GM21360 (cell line): ENCODE data around the gene GRIK4.
"Not testable (repeated sequence)": the region's sequence is repeated elsewhere in the genome, so short reads cannot be mapped to it uniquely, and the experiment has no call there.

Experiments
- ATAC-seq: cut with Tn5 transposase; IDR thresholded peaks from one replicate; pipeline ENCODE4 v1.9.1; 2021; ENCODE audit warnings: mild to moderate bottlenecking, moderate library complexity; ENCODE audit not compliant: unreplicated experiment

GRIK4 gene

DNA sequence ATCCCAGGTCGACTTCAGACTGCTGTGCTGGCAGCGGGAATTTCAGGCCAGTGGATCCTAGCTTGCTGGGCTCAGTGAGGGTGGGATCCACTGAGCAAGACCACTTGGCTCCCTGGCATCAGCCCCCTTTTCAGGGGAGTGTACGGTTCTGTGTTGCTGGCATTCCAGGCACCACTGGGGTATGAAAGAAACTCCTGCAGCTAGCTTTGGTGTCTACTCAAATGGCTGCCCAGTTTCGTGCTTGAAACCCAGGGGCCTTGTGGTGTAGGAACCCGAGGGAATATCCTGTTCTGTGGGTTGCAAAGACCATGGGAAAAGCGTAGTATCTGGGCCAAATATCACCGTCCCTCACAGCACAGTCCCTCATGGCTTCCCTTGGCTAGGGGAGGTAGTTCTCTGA lies 254.8 kb downstream of the GRIK4 start:
- no peak for ATAC-seq

DNA sequence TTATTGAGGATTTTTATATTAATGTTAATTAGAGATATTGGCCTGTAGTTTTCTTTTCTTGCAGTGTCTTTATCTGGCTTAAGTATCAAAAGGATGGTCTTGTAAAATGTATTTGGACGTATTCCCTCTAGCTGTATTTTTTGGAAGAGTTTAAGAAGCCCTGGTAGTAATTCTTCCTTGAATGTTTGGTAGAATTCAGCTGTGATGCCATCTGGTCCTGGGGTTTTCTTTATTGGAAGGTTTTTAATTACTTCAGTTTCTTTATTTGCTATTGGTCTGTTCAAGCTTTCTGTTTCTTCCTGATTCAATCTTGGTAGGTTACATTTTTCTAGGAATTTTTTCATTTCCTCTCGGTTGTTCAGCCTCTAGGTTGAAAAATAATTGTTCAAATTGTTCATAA lies 257.4 kb downstream of the GRIK4 start:
- ATAC-seq = no peak

DNA sequence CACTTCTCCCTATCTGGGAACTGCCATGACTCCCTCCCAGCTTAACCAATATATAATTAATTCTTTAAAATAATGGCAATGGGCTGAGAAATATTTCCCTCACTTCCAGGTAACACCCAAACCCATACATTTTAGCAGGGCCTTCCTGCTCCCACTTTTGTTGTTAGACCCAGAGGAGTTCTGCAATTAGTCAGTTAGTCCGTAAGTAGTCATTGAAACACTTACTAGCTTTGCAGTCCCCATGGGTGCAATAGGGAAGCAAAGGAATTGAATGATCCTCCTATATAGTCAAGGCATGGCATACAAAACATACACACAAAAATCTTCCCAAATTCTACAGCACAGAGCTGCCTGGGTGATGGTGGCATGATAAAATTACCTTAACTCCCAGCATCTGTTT lies 258.4 kb downstream of the GRIK4 start:
- no peak for ATAC-seq

DNA sequence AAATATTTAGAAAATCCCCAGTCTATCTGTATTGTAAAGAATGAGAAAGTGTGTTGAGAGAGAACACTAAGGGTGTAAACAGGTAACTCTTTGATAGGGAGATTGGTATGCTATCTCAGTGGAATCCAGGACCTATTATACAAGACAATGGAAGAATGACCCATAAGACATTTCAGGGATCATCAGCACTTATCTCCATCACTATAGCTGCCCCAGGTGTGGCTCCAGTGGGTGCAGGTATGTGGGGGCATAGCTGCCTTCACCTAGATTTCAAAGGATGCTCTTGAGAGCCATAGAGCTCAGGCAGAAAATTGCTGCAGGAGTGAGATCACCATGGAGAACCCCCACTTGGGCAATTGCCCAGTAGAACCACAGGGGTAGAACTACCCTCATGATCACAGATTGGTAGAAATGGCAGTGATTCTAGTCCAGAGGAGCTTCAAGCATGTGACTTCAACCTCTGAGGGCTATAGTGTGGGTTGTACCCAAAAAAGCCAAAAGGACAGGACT lies 260.1 kb downstream of the GRIK4 start:
- no peak for ATAC-seq

DNA sequence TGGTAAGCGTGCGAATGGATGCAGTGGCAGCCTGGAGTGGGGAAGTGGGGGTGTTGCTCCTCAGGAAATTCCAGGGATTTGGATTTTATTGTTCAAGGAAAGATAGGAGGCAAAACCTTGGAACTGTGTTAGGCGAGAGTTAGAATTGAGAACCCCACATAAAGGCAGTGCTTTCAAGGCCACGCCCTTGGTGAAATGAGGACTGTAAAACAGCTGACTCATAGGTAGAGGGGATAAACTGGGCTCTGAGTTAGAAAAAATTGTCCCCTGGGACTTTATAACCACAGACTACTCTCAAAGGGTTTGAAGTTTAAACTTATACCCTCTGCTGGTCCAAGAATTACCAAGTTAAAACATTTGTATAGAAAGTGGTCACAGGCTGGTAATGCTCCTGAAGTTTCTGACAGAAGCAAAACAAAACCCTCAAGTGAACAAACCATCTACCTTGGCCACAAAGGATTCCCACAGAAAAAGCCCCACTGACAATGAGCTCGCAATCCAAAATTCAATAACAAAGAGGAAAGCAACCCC lies 262.0 kb downstream of the GRIK4 start:
- no peak for ATAC-seq

DNA sequence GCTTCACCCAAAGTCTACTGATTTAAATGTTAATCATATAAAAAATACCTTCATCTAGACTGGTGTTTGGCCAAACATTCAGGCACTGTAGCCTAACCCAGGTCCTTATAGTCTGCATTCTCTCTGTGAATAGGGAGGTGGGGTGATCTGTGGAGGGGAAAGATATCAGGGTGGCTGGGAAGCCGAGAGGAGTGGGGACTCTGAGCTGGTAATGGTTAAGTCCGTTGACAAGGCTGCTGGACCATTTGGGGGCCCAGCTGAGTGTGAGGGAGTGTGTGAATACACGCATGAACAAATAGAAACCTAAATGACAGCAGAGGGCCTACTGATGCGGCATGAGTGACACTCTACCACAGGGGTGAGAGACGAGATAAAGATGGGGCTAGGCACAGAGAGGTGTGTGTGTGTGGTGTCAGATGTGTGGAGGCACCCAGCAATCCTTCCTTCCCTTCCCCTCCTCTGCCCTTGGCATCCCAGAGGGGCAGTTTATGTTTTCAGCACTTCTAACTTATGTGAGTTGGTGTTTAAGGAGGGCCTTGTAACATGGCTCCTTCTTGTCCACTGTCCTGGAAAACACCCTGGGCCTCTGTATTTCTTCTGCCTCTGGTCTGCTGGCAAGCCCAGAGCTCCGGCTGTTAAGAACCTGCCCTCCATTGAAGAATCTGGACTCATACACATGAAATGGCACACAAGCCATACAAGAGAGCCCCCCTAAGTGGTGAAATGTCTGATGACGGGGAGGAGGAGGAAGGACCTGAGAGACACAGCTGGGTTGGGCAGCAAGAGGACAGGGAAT lies 263.2 kb downstream of the GRIK4 start:
- ATAC-seq = no peak

DNA sequence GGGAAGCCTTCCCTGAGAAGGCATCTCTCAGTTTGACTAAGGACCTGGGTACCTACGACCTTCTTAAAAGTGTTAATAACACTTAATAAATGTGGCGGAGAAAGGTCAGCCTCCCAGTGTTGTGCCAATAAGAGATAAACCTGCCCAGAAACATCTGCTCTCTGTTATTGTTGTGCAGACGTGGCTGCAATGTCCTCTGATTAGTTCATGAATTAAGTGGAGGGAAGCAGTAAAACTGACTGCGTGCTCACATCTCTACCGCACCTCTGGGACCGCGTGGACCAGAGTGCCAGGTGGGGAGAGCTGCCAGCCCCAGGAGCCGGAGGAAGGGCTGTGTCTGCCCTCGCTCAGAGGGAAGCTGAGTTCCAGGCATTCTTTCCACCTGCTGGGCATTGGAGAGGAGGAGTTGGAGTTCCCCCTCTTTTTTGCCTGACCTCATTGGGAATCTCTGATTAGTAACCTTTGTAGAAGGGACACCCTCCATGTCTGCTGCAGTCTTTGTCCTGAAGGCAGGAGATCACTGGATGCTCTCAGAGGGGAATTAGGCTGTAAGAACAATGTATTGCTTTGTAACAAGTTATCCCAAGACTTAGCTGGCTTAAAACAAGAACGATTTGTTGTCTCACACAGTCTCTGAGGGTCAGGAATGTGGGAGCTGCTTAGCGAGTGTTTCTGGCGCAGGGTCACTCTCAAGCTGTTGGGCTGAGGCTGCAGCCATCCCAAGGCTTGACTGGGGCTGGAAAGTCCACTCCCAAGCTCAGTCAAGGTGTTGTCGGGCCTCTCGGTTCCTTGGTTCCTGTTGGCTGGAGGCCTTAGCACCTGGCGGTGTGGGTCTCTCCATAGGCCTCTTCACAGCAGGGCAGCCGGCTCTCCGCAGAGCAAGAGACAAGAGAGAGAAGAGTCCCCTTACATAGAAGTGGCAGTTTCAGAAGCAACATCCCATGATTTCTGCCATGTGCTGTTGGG lies 264.7 kb downstream of the GRIK4 start:
- ATAC-seq = no peak

DNA sequence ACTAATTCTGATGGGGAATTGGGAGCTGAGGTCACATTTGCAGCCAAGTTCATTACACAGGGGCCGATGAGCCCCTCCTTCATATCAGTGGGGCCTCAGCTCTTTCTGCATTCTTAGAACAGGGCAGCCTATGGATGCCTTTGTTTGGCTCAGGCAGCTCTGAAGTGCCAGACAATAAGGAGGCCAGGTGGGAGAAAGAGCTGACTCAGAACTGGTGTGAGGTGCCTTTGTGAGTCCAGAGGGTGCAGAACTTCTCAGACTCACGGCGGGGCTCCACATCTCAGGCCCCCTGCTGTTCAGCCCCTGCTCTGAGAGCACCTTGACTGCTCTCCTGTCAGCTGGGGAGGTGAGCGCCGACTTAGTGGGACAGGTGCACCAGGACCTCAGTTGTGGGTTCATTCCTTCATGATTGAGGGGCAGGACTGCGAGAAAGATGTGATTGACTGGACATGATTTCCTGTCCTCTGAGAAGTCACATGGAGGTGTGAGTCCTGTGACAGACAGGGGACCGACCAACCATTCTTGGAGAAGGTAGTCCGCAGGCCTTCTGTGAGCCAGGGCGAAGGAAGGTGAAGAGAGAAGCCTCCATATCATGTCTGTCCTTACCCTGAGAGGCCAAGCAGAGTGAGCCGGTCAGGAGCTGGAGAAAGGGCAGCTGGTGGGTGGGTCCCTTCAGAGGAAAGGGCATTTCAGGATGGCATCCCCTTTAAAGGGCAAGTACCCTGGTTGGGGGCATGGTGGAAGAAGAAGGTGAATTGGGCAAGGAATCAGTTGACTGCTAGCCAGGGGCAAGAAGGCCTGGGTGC lies 267.3 kb downstream of the GRIK4 start:
- ATAC-seq = no peak

DNA sequence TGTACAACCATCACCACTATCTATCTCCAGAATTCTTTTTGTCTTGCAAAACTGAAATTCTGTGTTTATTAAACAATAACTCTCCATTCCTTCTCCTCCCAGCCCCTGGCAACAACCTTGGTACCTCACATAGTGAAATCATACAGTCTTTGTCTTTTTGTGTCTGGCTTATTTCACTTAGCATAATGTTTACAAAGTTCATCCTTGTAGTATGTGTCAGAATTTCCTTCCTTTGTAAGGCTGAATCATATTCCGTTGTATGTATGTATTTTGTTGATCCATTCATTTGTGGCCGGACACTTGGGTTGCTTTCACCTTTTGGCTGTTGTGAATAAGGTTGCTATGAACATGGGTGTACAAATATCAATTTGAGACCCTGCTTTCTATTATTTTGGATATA lies 268.7 kb downstream of the GRIK4 start:
- ATAC-seq = no peak

DNA sequence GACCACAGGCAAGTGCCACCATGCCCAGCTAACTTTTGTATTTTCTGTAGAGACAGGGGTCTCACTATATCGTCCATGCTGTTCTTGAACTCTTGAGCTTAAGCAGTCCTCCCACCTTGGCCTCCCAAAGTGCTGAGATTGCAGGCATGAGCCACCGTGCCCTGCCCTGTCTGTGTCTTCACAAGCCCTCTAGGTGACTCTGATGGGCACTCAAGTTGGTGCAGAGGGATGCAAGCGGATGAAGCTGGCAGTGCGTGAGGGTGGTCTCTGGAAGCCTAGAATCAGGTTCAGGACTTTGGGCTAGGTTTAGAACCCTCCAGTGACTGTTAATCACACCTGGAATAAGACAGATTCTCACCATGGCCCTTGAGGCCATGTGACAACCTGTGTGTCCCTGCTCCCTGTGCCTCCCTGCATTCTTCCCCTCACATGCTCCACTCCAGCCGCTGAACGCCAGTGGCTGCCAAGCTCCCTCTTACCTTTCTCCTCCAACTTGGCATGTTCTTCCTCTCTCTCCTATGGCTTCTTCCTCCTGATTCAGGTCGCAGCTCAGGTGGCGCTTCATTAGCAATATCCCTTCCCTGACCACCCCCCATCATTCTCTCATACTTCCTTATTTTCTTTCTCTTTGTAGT lies 270.1 kb downstream of the GRIK4 start:
- no peak for ATAC-seq

DNA sequence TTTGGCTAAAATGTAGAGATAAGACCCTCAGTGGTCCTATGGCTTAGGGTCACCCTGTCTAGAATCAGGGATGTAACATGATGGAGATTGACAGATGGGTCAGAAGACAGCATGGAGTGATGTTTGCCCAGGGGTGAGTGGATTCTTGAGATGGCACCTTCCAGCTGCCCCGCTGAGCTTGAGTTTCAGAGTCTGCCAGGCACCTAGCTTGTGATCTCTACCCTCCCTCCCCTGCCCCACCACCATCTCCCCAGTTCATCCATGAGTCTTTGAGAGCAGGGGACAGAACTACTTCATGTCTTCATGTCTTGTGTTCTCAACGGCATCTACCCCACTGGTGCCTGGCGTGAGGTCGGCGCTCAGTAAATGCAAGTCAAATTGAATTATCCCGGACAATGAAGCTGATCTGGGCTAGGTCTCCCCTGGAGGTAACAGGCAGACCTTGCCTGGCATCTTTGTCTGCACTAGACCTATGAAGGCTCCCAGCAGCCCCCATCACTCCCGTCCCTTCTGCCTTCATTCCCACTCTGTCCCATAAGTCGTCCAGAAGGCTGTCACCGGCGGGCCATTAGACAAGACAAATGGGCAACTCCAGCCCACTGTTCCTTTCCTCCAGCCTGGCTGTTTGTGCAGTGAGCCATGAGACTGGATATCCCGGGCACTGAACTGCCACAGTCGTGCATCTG lies 273.2 kb downstream of the GRIK4 start:
- no peak for ATAC-seq

DNA sequence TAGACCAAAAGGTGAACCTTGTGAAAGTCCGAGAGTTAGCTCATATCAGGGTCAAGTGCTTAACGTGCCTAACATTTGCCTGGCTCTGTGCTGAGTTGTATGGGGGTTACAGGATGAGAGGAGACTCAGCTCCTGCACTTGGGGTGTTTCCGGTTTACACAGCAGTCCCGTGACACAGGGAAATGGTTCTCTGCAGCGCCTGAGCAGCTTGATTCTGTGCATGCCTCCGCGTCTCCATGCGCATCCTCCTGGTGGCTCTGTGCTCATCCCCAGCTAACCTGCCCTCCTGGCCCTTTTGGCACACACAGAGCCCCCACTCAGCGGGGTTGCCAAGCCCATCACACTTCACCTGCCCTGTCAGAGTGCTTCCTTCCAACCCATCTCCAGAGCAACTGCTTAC lies 274.0 kb downstream of the GRIK4 start:
- no peak for ATAC-seq

DNA sequence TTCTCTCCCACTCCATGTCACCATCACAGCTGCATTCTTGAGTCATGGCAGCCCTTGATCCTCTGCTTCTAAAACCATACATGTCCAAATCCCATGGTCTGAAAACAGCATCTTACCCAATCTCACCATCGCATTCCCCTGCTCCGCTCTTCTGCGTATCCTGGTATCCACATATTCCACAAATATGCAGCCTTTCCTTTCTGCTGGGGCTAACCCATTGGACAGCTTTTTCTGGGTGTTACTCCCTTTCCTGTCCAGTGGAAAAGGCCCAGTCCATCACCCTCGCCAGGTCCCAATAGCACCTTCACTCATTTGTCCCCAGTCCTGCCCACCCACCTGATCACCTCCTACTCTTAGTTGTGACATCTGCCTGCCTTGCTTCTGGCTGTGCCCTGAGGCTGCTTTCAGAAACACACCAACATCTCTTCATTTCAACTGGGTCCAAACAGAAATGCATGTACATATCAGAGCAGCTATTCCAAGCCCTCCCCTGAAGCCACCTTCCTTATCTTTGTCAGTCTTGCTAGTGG lies 274.7 kb downstream of the GRIK4 start:
- ATAC-seq = no peak

DNA sequence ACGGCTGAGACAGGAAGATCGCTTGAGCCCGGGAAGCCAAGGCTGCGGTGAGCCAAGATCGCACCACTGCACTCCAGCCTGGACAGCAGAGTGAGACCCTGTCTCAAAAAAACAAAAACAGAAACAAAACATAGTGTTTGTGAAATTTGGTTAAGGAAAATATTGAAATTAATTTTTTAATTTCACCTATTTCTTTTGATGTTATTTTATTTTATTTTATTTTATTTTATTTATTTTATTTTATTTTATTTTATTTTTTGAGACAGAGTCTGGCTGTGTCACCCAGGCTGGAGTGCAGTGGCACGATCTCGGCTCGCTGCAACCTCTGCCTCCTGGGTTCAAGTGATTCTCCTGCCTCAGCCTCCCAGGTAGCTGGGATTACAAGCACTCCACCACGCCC lies 275.7 kb downstream of the GRIK4 start:
- ATAC-seq = not testable (repeated sequence)

DNA sequence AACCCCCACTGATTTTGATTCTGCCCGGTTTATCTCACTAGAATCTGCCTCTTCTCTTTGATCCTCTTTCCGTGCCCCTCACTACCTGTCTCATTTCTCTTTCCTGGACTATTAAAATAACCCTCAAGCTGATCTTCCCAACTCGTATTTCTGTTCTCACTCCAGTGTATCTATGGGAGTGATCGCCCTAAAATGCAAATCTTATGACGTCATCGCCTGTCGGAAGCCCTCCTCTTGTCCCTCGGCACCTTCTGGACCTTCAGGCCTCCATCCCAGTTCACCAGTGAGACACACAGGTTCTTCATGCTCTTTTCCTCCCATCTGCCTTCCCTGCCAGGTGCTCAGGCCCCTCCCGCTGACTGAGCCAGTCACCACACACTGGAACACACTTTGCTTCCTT lies 277.8 kb downstream of the GRIK4 start:
- no peak for ATAC-seq

DNA sequence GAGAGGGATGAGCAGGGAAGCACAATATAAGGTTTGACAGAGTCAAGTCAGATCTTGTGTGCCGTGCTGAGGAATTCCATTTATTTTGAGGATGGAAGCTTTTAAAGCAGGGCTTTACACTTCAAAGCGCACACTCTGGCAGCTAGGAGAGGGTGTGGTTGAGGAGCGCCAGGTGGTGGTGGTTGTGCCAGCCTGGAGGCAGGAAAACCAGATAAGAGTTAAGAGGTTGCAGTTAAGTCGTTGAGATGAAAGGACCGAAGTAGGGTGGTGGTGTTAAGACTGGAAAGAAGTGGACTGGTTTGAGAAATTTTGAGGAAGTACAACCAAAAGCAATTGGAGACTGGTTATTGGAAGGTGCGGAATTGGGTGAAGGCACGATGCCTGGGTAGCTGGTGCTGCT lies 280.8 kb downstream of the GRIK4 start:
- no peak for ATAC-seq

DNA sequence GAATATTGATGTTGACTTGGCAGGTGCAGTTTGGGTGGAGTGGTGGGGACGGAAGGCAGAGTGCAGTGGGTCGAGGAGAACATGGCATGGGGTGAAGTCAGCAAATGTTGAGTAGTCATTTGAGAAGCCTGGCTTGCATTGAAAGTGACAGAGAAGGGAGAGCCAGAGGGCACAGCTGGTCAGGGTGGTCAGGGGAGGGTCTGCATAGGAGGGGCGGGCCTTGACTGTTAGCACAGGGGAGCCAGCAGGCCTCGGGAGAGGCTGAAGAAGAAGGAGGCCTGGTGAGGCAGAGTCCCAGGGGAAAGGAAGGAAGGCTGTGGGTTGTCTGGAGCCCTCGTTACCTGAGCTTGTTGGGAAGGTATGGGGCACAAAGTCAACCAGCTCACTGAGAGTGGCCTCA lies 281.6 kb downstream of the GRIK4 start:
- ATAC-seq = no peak

DNA sequence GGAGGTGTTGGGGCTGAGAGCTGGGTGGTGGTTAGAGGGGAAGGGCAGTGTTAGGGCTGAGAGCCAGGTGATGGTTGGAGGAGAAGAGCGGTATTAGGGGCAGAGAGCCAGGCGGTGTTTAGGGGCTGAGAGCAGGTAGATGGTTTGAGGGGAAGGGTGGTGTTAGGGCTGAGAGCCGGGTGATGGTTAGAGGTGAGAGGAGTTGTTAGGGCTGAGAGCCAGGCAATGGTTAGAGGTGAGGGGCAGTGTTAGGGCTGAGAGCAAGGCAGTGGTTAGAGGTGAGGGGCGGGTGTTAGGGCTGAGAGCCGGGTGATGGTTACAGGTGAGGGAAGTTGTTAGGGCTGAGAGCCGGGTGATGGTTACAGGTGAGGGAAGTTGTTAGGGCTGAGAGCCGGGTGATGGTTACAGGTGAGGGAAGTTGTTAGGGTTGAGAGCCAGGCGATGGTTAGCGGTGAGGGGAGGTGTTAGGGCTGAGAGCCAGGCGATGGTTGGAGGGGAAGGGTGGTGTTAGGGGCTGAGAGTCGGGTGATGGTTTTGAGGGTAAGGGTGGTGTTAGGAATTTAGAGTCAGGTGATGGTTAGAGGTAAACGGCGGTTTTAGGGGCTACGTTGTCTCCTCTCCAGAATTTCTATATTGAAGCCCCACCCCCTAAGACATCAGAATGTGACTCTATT lies 282.4 kb downstream of the GRIK4 start:
- ATAC-seq = no peak

DNA sequence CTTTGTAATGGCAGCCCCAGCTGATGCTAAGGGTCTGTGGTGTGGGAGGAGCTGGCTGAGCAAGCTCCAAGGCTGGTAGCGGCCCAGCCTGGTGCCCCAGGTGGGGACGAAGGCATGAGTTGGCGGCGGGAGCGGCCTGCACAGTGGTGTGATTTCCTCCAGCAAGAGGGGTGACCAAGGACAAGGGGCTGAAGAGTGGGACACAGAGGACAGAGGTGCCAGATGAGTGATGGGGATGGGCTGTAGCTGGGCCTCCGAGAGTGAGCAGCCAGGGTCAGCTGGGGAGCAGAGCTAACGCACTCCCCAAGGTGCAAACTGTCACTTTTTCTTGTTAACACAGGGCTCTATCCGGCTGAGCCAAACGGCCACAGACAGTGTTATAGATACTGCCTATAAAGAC lies 283.2 kb downstream of the GRIK4 start:
- ATAC-seq = no peak
